Measurements from ENCODE around the gene USH1G.

Gene USH1G

DNA sequence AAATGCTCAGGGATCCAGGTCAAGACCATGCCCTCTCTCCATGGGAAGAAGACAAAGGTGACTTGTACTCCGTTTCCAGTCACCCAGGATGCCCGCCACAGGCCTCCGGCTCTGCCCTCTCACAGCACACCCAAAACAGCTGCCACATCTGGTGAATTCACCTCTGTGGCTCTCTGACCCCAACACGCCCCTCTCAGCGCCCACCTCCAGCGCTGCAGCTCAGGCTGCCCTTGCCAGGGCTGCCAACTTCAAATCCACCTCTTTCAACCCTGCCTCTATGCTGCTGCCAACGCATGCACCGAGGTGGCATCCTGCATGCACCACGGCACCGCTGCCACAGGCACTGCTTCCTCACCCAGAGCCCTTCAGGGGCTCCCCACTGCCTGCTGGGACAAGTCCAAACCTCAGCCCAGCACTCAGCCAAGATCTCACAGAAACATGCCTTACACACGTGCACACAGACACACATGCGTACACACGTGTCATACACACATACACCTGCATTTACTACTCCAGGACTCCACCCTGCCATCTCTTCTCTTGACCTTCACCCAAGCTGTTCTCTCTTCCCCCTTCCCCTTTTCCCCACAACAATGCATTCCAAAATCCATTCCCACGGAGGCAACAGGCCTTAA, 42.0 kb upstream of the USH1G start:
- no peak for DNase-seq (ENCODE audit: low spot score)
- TF ChIP-seq, protein P1, sequence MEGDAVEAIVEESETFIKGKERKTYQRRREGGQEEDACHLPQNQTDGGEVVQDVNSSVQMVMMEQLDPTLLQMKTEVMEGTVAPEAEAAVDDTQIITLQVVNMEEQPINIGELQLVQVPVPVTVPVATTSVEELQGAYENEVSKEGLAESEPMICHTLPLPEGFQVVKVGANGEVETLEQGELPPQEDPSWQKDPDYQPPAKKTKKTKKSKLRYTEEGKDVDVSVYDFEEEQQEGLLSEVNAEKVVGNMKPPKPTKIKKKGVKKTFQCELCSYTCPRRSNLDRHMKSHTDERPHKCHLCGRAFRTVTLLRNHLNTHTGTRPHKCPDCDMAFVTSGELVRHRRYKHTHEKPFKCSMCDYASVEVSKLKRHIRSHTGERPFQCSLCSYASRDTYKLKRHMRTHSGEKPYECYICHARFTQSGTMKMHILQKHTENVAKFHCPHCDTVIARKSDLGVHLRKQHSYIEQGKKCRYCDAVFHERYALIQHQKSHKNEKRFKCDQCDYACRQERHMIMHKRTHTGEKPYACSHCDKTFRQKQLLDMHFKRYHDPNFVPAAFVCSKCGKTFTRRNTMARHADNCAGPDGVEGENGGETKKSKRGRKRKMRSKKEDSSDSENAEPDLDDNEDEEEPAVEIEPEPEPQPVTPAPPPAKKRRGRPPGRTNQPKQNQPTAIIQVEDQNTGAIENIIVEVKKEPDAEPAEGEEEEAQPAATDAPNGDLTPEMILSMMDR (IDR thresholded peaks at IDR 0.05; ENCODE audit: extremely low read depth, missing control alignments) = no peak

DNA sequence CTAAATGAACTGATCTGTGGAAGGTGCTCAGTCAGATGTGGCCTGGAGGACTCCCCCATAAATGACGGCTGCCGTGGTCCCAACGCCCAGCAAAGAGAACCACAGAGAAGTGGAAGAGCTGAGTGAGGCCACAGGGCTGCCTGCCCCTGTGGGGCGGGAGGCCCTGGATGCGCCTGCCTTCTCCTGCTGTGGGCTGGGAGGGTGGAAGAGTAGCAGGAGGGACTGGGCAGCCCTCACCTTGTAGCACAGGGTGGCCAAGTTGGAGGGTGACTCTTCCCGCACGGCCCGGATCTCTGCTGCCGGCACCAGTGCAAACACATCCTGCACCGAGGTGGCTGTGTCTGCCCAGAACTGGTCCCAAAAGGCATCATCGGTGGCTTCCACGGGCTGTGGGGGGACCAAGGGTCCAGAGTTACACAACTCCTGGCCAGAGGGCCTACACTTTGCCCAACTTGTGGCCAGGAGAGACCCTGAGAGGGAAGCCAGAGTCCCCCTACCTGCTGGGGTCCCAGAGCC, 41.2 kb upstream of the USH1G start:
- no peak for DNase-seq (ENCODE audit: low spot score)
- TF ChIP-seq, protein P1 (IDR thresholded peaks at IDR 0.05; ENCODE audit: extremely low read depth, missing control alignments) = no peak

GRCh38 chr17:74963656-74964055, 40.6 kb upstream of the USH1G start:
- DNase-seq (ENCODE audit: low spot score) = no peak
- TF ChIP-seq, protein P1 (IDR thresholded peaks at IDR 0.05; ENCODE audit: extremely low read depth, missing control alignments) = no peak

GRCh38 chr17:74962622-74963394, 39.8 kb upstream of the USH1G start:
- TF ChIP-seq, protein P1 (IDR thresholded peaks at IDR 0.05; ENCODE audit: extremely low read depth, missing control alignments) = no peak
- DNase-seq (ENCODE audit: low spot score) = no peak

DNA sequence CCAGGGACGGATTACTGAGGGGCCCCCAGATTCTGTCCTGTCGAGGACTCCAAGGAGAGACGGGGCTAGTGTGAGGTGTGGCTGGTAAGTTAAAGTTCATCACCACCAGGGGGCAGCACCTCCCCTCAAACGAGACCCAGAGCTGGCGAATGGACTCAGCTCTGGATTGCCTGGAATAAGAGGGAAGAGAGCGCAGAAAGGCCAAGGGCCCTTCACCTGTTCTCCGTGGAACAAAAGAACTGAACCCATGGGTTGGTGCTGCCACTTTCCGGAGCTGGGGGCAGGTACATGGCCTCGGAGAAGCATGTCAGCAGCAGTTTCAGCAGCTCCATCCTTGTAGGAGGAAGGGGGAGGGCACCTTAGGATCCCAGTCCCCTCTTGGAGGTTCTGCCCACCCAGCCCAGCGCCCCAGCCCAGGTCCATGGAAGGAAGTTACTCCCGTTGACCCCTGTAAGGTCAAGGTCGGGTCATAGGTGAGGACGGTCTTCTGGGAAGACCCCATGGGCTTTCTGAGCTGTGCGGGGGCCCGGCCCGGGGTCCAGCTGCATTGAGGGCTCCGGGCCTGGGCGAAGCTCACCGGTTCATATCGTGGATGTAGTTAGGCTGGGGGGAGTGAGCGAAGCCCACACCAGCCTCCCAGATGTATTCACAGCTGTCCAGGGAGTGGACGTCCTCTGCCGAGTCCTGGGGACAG, 38.7 kb upstream of the USH1G start:
- TF ChIP-seq, protein P1 (IDR thresholded peaks at IDR 0.05; ENCODE audit: extremely low read depth, missing control alignments) = peak; percentile 73
- DNase-seq (ENCODE audit: low spot score) = peak; percentile 88

DNA sequence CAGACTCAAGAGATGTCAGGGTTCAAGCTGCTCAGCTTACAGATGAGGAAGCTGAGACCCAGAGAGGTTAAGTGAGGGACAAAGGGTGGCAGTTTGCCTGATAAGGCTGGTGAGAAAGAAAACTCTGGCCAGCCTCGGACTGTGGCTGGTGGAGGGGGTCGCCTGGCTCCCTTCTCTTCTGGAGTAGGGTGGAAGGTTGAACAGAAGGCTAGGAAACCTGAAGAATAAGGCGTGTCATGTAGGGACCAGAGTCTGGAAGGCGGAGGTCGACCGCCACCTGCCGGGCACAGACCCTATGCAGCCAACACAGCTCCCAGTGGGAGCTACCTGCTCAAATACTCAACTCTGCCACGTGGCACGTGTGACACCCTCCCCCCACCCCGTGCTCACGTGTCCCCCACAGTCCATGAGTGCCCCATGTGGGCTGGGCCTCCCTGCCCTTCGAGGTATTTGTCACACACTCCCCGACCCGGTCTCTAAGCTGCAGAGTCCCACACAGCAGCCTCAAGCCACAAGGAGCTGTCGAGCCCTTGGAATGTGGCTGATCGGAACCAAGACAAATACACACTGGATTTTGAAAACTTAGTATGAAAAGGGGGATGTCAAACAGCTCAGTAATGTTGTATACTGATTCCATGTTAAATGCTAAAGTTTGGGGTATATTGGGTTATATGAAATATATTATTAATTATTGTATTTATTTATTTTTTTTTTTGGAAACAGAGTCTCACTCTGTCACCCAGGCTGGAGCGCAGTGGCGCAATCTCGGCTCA, 37.7 kb upstream of the USH1G start:
- peak; percentile 82 for DNase-seq (ENCODE audit: low spot score)
- TF ChIP-seq, protein P1 (IDR thresholded peaks at IDR 0.05; ENCODE audit: extremely low read depth, missing control alignments) = peak; percentile 64
